Mucosa of stomach (tissue), 1 donor: ENCODE data around the gene SMIM5.

ENCODE experiments used
- H3K27me3 ChIP-seq: one replicate; pipeline ENCODE4 v1.7.0; 2013; ENCODE audit warnings: mild to moderate bottlenecking, low read length; ENCODE audit not compliant: control insufficient read depth, insufficient read depth
- H3K36me3 ChIP-seq: one replicate; pipeline ENCODE4 v1.7.0; 2013; ENCODE audit warnings: low read length; ENCODE audit not compliant: control insufficient read depth, insufficient read depth
- H3K4me1 ChIP-seq: one replicate; pipeline ENCODE4 v1.7.0; 2013; ENCODE audit warnings: mild to moderate bottlenecking, low read length; ENCODE audit not compliant: control insufficient read depth, insufficient read depth
- H3K4me3 ChIP-seq: one replicate; pipeline ENCODE4 v1.7.0; 2013; ENCODE audit warnings: low read length
- H3K9ac ChIP-seq: one replicate; pipeline ENCODE4 v1.7.0; 2013; ENCODE audit warnings: mild to moderate bottlenecking, low read length, moderate library complexity
- H3K9me3 ChIP-seq: one replicate; pipeline ENCODE4 v1.7.0; 2013; ENCODE audit warnings: mild to moderate bottlenecking, low read length, moderate library complexity; ENCODE audit not compliant: control insufficient read depth
- donor health status: Pancreatic carcinoma.

Gene SMIM5

DNA sequence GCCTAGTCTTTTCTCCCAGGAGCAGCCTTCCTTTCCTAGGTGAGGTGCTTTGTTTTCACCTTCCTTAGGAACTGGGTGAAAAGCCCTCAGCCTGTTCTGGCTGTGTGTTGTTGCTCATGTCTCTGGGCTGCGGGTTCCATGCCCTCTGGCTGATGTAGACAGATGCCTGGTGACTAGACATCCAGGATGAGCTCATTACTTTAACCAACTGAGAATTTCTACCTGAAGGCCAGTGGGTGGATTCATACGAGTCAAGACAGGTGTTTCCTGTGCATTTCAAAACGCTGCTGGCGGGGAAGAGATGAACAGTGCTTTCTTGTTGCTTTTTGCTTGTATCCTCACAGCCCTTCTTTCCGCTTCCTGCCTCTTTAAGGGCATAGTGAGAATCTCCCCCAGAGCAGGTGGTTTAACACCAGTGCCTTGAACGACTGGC lies 56.2 kb downstream of the SMIM5 start:
- Histone ChIP-seq H3K36me3 (no peaks in the 10 kb centered on the region), H3K9me3 (no peaks in the 10 kb centered on the region), H3K4me3 (no peak overlapping the region), H3K4me1 (peaks cover 79% of the 10 kb centered on the region), H3K27me3 (no peaks in the 10 kb centered on the region), H3K9ac (peak overlapping the region; percentile 7)
